K562 (cell line): Measurements from ENCODE around the gene ZNF598. TPM values are rescaled to one million over a fixed set of nuclear protein-coding genes. Genes with fewer than 3 reads are reported as not detected.
A peak's percentile ranks its signal among the peaks of the same experiment; 100 is the strongest.

Source experiments
- BRF1 ChIP-seq: IDR thresholded peaks from 3 replicates; pipeline ENCODE4 v1.6.1; 2011; ENCODE audit warnings: borderline replicate concordance, mild to moderate bottlenecking; ENCODE audit not compliant: insufficient read length; ENCODE audit errors: extremely low read depth
- CBX2 ChIP-seq: fragments of 200-600 bp; sonication (generic); IDR thresholded peaks from one replicate; pipeline ENCODE4 v1.6.1; 2012; ENCODE audit warnings: mild to moderate bottlenecking, low read length, inconsistent platforms; ENCODE audit not compliant: insufficient read depth, poor library complexity, severe bottlenecking
- ESRRB ChIP-seq: fragments of 250-450 bp; sonication (Bioruptor Pico); IDR thresholded peaks from 2 replicates; pipeline ENCODE4 v1.5.0; 2020; ENCODE audit warnings: mild to moderate bottlenecking, moderate library complexity, borderline replicate concordance
- GABPB2 ChIP-seq: fragments of 250-450 bp; sonication (Bioruptor Pico); conservative IDR thresholded peaks from 2 replicates; pipeline ENCODE4 v1.5.1; 2021; ENCODE audit warnings: mild to moderate bottlenecking
- HMGN3 ChIP-seq: IDR thresholded peaks from 2 replicates; pipeline ENCODE4 v1.6.1; 2011; ENCODE audit warnings: borderline replicate concordance, low read depth, mild to moderate bottlenecking, mixed read lengths, low read length; ENCODE audit not compliant: insufficient read length; ENCODE audit errors: extremely low read depth
- MAZ ChIP-seq, 2 experiments: fragments of 450-650 bp in 1 of 2; sonication (generic) in 1 of 2; formaldehyde crosslinking; IDR thresholded peaks in 1 of 2; conservative IDR thresholded peaks in 1 of 2; 2 replicates each; pipeline versions ENCODE4 v1.4.0 to v1.5.0; 2020; ENCODE audit warnings: mild to moderate bottlenecking in 1 of 2, missing genetic modification reagents in 1 of 2
- MYC ChIP-seq, 2 experiments: fragments of 250-450 bp in 1 of 2; sonication (Bioruptor Pico) in 1 of 2; IDR thresholded peaks; 2 replicates each; pipeline versions ENCODE4 v1.5.1 to v1.6.1; 2012 to 2021; ENCODE audit warnings: low read depth in 2 of 2, borderline replicate concordance in 1 of 2, improper control_type of control experiment in 1 of 2, low read length in 1 of 2, mild to moderate bottlenecking in 1 of 2, moderate library complexity in 1 of 2
- NFYB ChIP-seq: IDR thresholded peaks from 2 replicates; pipeline ENCODE4 v1.6.1; 2011; ENCODE audit warnings: mild to moderate bottlenecking, moderate library complexity; ENCODE audit not compliant: insufficient read length; ENCODE audit errors: extremely low read depth
- NR2C2 ChIP-seq, 2 experiments: fragments of 200-800 bp in 1 of 2; sonication (Bioruptor generic) in 1 of 2; sonication (generic) in 1 of 2; formaldehyde crosslinking in 1 of 2; IDR thresholded peaks; 2 replicates each; pipeline versions ENCODE4 v1.6.1 to v1.8.0; 2016 to 2022; ENCODE audit warnings: mild to moderate bottlenecking in 1 of 2, missing compliant biosample characterization in 1 of 2, missing genetic modification characterization in 1 of 2, missing genetic modification reagents in 1 of 2
- REST ChIP-seq, 2 experiments: fragments of 450-650 bp; formaldehyde crosslinking in 1 of 2; IDR thresholded peaks; 2 replicates each; pipeline versions ENCODE4 v1.4.0 to v1.6.1; 2014 to 2020; ENCODE audit warnings: mild to moderate bottlenecking in 2 of 2, borderline replicate concordance in 1 of 2, low read depth in 1 of 2
- SMAD4 ChIP-seq: fragments of 250-450 bp; sonication (Bioruptor Pico); conservative IDR thresholded peaks from 2 replicates; pipeline ENCODE4 v1.8.0; 2021; ENCODE audit warnings: inconsistent platforms, mild to moderate bottlenecking, moderate library complexity
- SREBF1 ChIP-seq: fragments of 150-350 bp; IDR thresholded peaks from 2 replicates; pipeline ENCODE4 v1.6.1; 2014; ENCODE audit warnings: antibody characterized with exemption, low read depth, low read length, borderline replicate concordance
- USF1 ChIP-seq: sonication (generic); formaldehyde crosslinking; IDR thresholded peaks from 2 replicates; pipeline ENCODE4 v1.9.0; 2022; ENCODE audit warnings: mild to moderate bottlenecking, missing genetic modification reagents
- ZNF511 ChIP-seq: sonication (generic); formaldehyde crosslinking; IDR thresholded peaks from 2 replicates; pipeline ENCODE4 v1.8.0; 2022; ENCODE audit warnings: mild to moderate bottlenecking, missing genetic modification reagents
- polyA plus RNA-seq, 8 experiments: library from polyadenylated mRNA; depleted of rRNA in 4 of 8; stranded (reverse) in 5 of 8; unstranded in 3 of 8; fragments of >200 nt; fragmentation: Nextera tagmentation in 2 of 8; fragmentation: Illumina TruSeq in 1 of 8; extraction: Ambion mirVana in 2 of 8; extraction: Trizol in 1 of 8; gene quantifications; 2 replicates each; pipeline versions ENCODE4 v1.2.1 to v1.2.3, GENCODE V29; 2011 to 2014; ENCODE audit warnings: inconsistent platforms in 1 of 8, missing spikeins in 1 of 8
- total RNA-seq, 7 experiments: library from RNA; depleted of rRNA in 6 of 7; stranded (reverse); fragments of >200 nt in 6 of 7; fragmentation: Illumina TruSeq in 2 of 7; extraction: Trizol in 2 of 7; gene quantifications; 2 replicates each; pipeline versions ENCODE4 v1.2.1 to v1.2.3, GENCODE V29; 2011 to 2021; ENCODE audit warnings: low replicate concordance in 1 of 7

The ZNF598 gene
- total and polyA plus RNA-seq, 9 of the 15 experiments (the other 6 are each of a cell fraction or from before 2014, with no cell fraction given): 0.11 to 115 (median 29.6) TPM

GRCh38 chr16:2008009-2008526, 1.6 kb downstream of the ZNF598 start (continued):
- TF ChIP-seq REST (IDR thresholded peaks at IDR 0.05; ENCODE audit: borderline replicate concordance) (0 out of 2 replicates have a peak, but pooled peaks have one; percentile 3), REST (CRISPR knock-in tag; IDR thresholded peaks at IDR 0.05; ENCODE audit: low read depth) (no peak), NR2C2 (CRISPR knock-in tag; IDR thresholded peaks at IDR 0.05) (no peak), NR2C2 (tag; IDR thresholded peaks at IDR 0.05) (peak; percentile 49; the same call in 1 of the 2 replicates), ESRRB (CRISPR knock-in tag) (no peak), ZNF511 (CRISPR knock-in tag) (no peak), USF1 (CRISPR knock-in tag) (peak; percentile 75), NFYB (no peak), GABPB2 (CRISPR knock-in tag) (no peak), SREBF1 (no peak), SMAD4 (CRISPR knock-in tag) (peak; percentile 58), BRF1 (no peak), MAZ (CRISPR knock-in tag; conservative IDR thresholded peaks at IDR 0.05 in 1 of 2, IDR thresholded peaks at IDR 0.05 in 1 of 2) (0 out of 4 replicates have a peak, but pooled peaks of 1 of the 2 experiments have one; percentile 13), CBX2 (no peak), MYC (IDR thresholded peaks at IDR 0.05; ENCODE audit: low read depth, low read length) (peak; percentile 55), MYC (CRISPR knock-in tag; IDR thresholded peaks at IDR 0.05; ENCODE audit: borderline replicate concordance, low read depth) (peak; percentile 62; the same call in 1 of the 2 replicates), HMGN3 (peak; percentile 12)
